GM12872 (cell line): ENCODE results near the gene RSRC1.

Experiments
- TF ChIP-seq, protein P1 (sequence below): IDR thresholded peaks from 3 replicates; pipeline ENCODE4 v1.5.1; 2011; ENCODE audit warnings: low read depth, mild to moderate bottlenecking, low read length, moderate library complexity; ENCODE audit not compliant: insufficient read depth

Gene RSRC1

DNA sequence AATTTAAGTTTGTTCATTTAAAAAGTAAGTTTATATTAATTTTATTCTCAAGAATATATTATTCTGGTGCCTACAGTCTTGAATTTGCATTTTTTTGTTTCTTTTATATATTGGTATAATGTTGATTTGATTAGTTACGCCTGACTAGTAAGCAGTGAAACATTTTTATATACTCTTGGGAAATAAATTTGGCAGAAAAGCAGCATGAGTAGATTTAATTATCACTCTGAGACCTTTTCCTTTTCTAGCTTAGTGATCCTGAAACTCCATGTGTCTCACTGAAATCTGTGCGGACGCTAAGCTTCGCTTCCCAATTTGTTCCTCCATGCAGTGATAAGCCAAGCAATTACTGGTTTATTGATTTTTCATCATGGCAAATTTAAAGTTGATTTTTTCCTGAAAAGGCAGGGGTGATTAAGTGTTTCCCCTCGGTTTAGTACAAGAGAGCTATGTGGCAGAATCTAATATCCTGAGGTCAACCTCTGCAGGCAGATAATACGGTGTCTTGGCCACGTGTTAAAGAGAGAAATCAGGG lies 373.9 kb downstream of the RSRC1 start:
- TF ChIP-seq, protein P1, sequence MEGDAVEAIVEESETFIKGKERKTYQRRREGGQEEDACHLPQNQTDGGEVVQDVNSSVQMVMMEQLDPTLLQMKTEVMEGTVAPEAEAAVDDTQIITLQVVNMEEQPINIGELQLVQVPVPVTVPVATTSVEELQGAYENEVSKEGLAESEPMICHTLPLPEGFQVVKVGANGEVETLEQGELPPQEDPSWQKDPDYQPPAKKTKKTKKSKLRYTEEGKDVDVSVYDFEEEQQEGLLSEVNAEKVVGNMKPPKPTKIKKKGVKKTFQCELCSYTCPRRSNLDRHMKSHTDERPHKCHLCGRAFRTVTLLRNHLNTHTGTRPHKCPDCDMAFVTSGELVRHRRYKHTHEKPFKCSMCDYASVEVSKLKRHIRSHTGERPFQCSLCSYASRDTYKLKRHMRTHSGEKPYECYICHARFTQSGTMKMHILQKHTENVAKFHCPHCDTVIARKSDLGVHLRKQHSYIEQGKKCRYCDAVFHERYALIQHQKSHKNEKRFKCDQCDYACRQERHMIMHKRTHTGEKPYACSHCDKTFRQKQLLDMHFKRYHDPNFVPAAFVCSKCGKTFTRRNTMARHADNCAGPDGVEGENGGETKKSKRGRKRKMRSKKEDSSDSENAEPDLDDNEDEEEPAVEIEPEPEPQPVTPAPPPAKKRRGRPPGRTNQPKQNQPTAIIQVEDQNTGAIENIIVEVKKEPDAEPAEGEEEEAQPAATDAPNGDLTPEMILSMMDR: no peak

DNA sequence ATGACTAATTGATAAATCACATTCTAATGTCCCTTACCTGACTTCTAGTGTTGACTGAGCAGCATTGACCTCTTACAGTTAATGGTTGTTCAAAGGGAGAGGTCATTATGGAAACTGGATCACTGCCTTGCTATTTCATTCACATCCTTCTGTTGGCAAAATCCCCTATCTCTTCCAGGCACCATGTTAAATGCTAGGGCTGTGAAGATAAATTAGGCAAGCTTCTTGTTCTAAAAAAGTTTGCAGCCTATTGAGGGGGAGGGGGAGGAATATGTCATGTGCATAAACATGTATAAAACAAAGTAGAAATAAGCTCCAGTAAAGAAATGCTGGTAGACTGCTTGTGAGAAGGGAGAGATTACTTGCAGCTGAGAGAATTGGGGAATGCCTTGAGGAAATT lies 376.3 kb downstream of the RSRC1 start:
- TF ChIP-seq, protein P1: no peak

DNA sequence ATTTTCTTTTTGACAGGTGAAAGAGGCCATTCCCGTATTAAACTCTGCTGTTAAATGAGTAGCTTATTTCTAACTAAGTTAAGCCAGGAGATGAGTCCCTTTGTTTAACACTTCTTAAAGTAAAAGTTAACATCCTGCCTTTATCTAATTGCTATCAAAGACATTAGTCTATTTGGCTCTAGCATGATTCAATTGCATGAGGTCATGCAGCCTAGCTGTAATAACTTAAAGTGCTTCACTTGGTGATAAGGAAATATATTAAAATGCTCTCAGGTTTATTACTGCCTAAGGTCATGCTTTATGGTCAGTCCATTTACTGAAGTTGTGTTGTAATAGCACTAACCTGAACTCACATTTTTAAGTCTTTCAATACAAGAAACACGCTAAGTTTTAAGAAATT lies 378.8 kb downstream of the RSRC1 start:
- TF ChIP-seq, protein P1: no peak

DNA sequence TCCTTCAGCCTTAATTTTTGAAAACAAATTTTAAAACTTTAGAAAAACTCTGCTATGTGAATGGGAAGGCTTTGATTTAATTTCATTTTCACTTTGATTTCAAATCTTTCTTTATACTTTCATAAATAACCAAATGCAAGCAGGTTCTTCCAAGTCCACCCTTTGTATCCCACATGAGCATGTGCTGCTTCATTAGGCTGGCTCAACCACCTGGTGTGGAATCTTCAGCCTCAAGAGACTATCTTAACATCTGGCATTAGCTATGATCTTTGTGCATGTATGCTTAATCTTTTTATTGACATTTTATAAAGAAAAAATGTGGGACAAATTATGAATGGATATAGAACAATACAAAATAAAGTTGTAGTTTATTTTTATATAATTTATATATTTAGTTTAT lies 379.3 kb downstream of the RSRC1 start:
- TF ChIP-seq, protein P1: no peak

DNA sequence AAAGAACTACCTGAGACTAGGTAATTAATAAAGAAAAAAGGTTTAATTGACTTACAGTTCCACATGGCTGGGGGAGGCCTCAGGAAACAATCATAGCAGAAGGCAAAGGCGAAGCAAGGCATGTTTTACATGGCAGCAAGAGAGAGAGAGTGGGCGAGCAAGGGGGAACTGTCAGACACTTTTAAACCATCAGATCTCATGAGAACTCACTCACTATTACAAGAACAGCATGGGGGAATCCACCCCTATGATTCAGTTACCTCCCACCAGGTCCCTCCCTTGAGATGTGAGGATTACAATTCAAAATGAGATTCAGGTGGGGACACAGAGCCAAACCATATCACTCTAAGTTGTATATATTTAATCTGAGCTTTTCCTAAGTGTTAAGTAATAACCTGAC lies 382.1 kb downstream of the RSRC1 start:
- TF ChIP-seq, protein P1: no peak

DNA sequence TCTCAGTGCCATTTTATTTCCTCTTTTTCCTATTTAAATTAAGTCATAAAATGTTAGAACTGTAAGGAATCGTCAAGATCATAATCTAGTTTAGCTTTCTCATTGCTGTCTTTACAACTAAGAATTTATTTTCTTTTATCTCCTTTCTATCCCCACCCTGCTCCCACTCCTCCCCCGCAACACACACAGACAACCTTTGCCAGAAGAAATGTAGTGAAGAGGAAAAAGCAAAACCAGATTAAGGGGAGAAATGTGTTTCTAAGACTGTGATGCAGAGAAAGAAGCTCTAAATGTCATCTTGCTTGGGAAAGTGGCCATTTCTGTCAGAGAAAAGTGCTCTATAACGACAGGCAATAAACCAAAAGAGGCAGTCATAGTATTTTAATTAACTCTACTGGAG lies 382.8 kb downstream of the RSRC1 start:
- TF ChIP-seq, protein P1: no peak

DNA sequence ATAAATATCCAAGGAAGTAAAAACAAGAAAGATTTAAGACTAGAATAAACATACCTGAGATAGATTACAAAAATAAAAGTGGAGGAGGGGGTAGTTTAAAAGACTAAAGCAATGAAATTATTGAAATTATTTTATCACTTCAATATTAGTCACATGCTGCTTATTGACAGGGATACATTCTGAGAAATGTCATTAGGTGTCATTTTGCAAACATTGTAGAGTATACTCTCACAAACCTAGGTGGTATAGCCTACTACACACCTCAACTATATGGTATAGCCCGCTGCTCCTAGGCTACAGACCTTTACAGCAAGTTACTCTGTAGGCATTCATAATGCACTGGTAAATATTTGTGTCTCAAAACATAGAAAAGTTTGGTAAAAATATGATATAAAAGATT lies 384.0 kb downstream of the RSRC1 start:
- TF ChIP-seq, protein P1: no peak
